GM10266 (cell line): ENCODE data around the gene GNL1.
"Not testable (repeated sequence)": the region's sequence is repeated elsewhere in the genome, so short reads cannot be mapped to it uniquely, and the experiment has no call there.

Experiments
- DNase-seq: peaks from one replicate; pipeline ENCODE4 v3.0.0; 2012; ENCODE audit errors: extremely low spot score
- TF ChIP-seq, protein P1 (sequence below): IDR thresholded peaks from 2 replicates; pipeline ENCODE4 v1.5.1; 2012; ENCODE audit warnings: mild to moderate bottlenecking, low read depth; ENCODE audit not compliant: control insufficient read depth, insufficient read depth; ENCODE audit errors: missing control alignments

The GNL1 gene

DNA sequence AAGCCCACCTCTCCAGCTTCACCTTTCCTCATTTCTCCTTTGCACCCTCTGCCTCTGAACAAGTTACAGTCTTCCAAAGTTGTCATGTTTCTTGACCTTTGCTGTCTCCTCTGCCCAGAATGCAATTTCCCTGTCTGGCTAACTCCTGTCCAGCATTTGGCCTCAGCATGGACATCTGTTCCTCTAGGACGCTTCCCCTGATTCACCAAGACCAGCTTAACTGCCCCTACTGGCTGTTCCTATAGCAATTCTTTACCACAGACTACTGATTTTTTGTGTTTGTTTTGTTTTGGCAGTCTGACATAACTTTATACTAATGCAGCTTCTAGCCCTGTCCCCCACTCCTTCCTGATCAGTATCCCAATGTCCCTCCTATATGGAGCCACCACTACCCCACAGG is 13.4 kb downstream of the GNL1 start:
- no peak for DNase-seq
- TF ChIP-seq, protein P1, sequence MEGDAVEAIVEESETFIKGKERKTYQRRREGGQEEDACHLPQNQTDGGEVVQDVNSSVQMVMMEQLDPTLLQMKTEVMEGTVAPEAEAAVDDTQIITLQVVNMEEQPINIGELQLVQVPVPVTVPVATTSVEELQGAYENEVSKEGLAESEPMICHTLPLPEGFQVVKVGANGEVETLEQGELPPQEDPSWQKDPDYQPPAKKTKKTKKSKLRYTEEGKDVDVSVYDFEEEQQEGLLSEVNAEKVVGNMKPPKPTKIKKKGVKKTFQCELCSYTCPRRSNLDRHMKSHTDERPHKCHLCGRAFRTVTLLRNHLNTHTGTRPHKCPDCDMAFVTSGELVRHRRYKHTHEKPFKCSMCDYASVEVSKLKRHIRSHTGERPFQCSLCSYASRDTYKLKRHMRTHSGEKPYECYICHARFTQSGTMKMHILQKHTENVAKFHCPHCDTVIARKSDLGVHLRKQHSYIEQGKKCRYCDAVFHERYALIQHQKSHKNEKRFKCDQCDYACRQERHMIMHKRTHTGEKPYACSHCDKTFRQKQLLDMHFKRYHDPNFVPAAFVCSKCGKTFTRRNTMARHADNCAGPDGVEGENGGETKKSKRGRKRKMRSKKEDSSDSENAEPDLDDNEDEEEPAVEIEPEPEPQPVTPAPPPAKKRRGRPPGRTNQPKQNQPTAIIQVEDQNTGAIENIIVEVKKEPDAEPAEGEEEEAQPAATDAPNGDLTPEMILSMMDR = no peak

DNA sequence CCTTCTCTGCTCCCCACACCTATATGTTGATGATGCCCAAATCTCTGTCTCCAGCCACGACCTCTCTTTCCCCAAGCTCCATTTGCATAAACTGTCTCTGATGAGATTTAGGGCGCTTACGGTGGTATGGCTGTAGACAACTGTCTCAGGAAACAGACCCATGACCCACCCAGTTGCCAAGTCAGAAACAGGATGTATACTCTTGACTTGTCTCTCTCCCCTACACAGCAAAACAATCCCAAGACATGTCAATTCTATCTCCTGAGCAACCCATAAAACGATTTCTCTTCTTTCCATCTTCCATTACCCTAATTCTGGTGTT is 13.9 kb downstream of the GNL1 start:
- DNase-seq = no peak
- TF ChIP-seq, protein P1 = no peak

DNA sequence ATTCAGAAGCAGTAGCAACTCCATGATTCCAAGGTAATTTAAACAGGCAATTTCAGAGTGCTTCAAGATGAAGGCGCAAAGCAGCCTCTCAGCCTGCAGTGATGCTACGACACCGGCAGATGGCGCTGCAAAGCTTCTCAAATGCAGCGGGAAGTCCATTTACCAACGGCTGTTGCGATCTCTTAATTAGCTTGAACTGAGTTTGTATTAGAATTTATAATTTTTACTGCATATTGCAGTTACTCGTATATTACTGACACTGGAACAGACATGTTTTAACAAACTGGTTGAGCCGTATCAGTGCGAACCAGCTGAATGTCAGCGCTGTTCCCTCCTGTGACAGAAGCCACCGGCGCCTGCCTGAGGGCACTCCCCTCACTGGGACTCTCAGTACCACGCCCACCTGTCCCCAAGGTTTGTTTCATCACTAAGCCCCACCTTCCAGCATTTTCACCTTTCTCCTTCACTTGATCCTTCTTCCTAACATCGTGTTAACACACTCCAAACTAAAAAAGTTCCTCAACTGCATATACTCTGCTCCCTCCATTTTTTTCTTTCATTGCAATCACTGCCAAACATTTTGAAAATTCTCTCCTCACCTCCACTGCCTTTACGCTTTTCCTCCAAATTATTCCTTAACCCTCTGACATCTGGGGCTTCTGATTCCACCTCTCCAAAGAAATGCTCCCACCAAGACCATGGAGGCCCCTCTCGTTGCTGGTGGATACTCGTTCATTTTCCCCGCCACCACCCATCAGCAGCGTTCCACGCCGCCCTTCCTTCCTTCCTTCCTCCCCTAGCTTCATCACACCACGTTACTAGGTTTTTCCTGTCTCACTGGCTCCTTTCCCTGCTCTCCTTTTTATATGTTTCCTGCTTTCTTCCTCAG is 14.5 kb downstream of the GNL1 start:
- peak; percentile 65 for DNase-seq
- TF ChIP-seq, protein P1 = peak; percentile 100

DNA sequence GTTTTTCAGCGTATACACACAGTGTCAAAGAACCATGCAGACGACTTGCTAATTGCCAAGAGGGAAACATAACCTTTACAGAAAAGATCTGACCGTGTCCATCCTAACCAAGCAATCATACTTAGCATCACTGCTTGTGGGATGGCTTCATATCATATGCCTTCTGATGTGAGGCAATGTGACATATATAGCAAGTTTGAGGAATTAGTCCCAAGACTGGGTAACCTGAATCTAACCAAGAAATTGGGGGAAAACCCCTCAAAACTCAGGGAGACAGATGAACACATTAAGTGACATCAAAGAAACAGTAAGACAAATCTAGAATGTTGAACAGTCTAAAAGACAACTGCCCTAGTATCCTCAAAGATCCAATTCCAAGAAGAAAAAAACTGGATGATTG is 18.4 kb downstream of the GNL1 start:
- TF ChIP-seq, protein P1 = no peak
- DNase-seq = no peak

DNA sequence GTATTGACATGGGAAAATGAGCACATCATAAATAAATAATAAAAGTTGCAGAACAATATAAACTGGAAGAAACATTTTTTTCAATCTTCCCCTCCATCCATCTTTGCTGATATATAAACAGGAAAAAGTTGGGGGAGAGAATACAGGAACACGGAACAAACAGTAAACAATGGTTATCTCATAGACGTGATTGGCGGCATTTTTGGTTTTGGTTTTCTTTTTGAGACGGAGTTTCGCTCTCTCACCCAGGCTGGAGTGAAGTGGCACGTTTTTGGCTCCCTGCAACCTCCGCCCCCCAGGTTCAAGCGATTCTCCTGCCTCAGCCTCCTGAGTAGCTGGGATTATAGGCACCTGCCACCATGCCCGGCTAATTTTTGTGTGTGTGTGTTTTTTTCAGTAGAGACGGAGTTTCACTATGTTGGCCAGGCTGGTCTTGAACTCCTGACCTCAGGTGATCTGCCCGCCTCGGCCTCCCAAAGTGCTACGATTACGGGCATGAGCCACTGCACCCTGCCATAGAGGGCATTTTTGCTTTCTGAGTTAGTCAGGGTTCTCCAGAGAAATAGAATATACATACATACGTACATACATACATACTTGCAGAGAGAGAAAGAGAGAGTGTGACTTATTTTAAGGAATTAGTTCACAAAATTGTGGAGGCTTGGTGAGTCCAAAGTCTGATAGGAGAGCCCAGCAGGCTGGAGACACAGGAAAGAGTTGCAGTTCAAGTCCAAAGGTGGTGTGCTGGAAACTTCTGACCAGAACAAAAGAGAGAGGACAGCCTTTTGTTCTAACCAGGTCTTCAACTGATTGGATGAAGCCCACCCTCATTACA is 22.6 kb downstream of the GNL1 start:
- DNase-seq = no peak
- TF ChIP-seq, protein P1 = no peak

DNA sequence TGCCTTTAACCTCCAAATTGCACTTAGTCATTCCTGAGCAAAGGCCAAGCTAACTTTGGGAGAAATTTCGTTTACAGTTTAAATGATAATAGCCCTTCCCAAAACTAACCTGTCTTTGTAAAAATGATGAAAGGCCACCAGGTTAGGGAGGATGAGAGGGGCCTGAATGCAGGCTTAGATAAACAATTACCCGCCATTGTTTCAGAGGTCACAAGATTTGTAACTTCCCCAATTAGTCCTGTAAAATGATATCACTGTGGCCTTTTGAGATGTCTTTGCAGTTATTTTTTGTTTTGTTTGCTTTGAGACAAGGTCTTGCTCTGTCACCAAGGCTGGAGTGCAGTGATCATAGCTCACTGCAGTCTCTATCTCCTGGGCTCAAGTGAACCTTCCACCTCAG is 26.3 kb downstream of the GNL1 start:
- DNase-seq = no peak
- TF ChIP-seq, protein P1 = no peak

DNA sequence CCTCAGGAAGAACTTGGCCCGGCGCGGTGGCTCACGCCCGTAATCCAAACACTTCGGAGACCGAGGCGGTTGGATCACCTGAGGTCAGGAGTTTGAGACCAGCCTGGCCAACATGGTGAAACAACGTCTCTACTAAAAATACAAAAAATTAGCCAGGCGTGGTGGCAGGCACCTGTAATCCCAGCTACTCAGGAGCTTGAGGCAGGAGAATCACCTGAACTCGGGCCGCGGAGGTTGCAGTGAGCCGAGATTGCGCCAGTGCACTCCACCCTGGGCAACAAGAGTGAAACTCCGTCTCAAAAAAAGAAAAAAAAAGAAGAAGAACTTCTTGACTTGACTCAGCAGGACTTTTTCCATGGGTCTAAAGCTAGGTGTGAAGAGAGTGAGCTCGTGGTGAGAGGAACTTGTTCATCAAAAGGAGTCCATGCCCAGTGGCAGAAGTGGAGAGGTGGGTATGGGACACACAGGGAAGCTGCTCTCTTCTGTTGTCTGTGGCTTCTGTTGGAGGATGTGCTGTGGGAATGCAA is 26.9 kb downstream of the GNL1 start:
- DNase-seq = peak; percentile 45

DNA sequence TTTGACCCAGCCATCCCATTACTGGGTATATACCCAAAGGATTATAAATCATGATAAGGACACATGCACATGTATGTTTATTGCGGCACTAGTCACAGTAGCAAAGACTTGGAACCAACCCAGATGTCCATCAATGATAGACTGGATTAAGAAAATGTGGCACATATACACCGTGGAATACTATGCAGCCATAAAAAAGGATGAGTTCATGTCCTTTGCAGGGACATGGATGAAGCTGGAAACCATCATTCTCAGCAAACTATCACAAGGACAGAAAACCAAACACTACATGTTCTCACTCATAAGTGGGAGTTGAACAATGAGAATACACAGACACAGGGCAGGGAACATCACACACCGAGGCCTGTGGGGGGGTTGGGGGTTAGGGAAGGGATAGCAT is 29.8 kb downstream of the GNL1 start:
- not testable (repeated sequence) for DNase-seq

DNA sequence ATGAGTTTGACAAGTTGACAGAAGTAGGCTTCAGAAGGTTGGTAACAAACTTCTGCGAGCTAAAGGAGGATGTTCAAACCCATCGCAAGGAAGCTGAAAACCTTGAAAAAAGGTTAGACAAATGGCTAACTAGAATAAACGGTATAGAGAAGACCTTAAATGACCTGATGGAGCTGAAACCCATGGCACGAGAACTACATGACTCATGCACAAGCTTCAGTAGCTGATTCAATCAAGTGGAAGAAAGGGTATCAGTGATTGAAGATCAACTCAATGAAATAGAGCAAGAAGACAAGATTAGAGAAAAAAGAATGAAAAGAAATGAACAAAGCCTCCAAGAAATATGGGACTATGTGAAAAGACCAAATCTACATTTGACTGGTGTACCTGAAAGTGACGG is 34.3 kb downstream of the GNL1 start:
- not testable (repeated sequence) for DNase-seq

DNA sequence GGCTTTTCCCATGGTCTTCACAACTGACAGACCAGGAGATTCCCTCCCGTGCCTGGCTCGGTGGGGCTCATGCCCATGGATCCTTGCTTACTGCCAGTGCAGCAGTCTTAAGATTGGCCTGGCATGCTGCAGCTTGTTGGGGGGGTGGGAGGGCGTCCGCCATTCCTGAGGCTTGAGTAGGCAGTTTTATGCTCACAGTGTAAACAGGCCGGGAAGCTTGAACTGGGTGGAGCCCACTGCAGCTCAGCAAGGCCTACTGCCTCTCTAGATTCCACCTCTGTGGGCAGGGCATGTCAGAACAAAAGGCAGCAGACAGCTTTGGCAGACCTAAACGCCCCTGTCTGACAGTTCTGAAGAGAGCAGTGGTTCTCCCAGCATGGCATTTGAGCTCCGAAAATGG is 35.2 kb downstream of the GNL1 start:
- DNase-seq = not testable (repeated sequence)
